ENCODE data around the gene ELF4. TPM values are rescaled to one million over a fixed set of nuclear protein-coding genes. Genes with fewer than 3 reads are reported as not detected.
A peak's percentile ranks its signal among the peaks of the same experiment; 100 is the strongest.

Gene ELF4
- total and polyA plus RNA-seq, 4 experiments from 2014 or later, result 7.4 to 31.3 (median 24.2) TPM

GRCh38 chrX:130030826-130031225 lies 79.5 kb downstream of the ELF4 start:
- peaks cover 0 to 2% (median under 1%) of the 10 kb centered on the region in 4 donors for H3K4me1 Mint-ChIP-seq
- ChIA-PET POLR2A (ENCODE audit: partially characterized antibody) (no interaction called here), CTCF (ENCODE audit: partially characterized antibody) (interaction anchor here (2.2 kb wide), 1 partner anchor 105 kb away, joined by 12 read pairs; no protein-coding TSS in a partner anchor)
- H3K9me3 Mint-ChIP-seq, result no peaks in the 10 kb centered on the region
- Histone ChIP-seq H3K36me3 (ENCODE audit: insufficient read depth, low read length) (peaks cover 6% of the 10 kb centered on the region), H3K27me3 (ENCODE audit: insufficient read depth, low read length) (no peaks in the 10 kb centered on the region), H3K27ac (ENCODE audit: low read depth, low read length) (no peak overlapping the region), H3K9me3 (ENCODE audit: control insufficient read depth in 1 of 2, low read length in 2 of 2) (no peaks in the 10 kb centered on the region), H3K4me3 (ENCODE audit: low read length in 2 of 2) (no peak overlapping the region), H3K4me1 (ENCODE audit: insufficient read depth, low read length) (no peaks in the 10 kb centered on the region)
- no peak overlapping the region for H3K4me3 Mint-ChIP-seq
- no peaks in the 10 kb centered on the region for H3K27me3 Mint-ChIP-seq
- no peak for DNase-seq
- peaks cover 17 to 28% of the 10 kb centered on the region in 2 donors for H3K36me3 Mint-ChIP-seq
- no peak overlapping the region for H3K27ac Mint-ChIP-seq
- intact Hi-C loops (cut with micrococcal nuclease), result no loop called here

- H3K27ac ChIP-seq (ENCODE audit: low read depth, low read length), result no peak overlapping the region
- POLR2A ChIA-PET (ENCODE audit: partially characterized antibody), result interaction anchor here (1.2 to 1.4 kb wide), 2 partner anchors 97 to 103 kb away, joined by 8 to 11 read pairs; no protein-coding TSS in a partner anchor
- H3K9me3 ChIP-seq (ENCODE audit: control insufficient read depth in 1 of 2, low read length in 2 of 2), result no peaks in the 10 kb centered on the region
- CTCF ChIA-PET (ENCODE audit: partially characterized antibody), result interaction anchor here (0.9 to 8.0 kb wide), 26 partner anchors 9 to 423 kb away, joined by 3 to 291 read pairs (median 4); partner anchors contain the start of gene UTP14A
- Mint-ChIP-seq H3K4me3 (no peak overlapping the region), H3K4me1 (peaks cover 10 to 16% (median 12%) of the 10 kb centered on the region in 4 donors), H3K27ac (peak overlapping the region in 1 of 7 donors; percentile 60), H3K9me3 (no peaks in the 10 kb centered on the region), H3K27me3 (no peaks in the 10 kb centered on the region), H3K36me3 (peaks cover 15 to 27% of the 10 kb centered on the region in 2 donors)
- no peaks in the 10 kb centered on the region for H3K27me3 ChIP-seq (ENCODE audit: insufficient read depth, low read length)
- H3K4me3 ChIP-seq (ENCODE audit: low read length in 2 of 2), result no peak overlapping the region
- H3K4me1 ChIP-seq (ENCODE audit: insufficient read depth, low read length), result peaks cover 12% of the 10 kb centered on the region
- intact Hi-C loops (cut with micrococcal nuclease), result loop anchor here (1.0 to 10.0 kb wide), 4 partner anchors 33 to 393 kb away; no protein-coding TSS in a partner anchor
- peaks cover 13% of the 10 kb centered on the region for H3K36me3 ChIP-seq (ENCODE audit: insufficient read depth, low read length)
- DNase-seq, result peak; percentile 16 to 52 (median 37)
These were observed 82.1 kb downstream of the ELF4 start for GRCh38 chrX:130028196-130028595.

- H3K4me3 Mint-ChIP-seq, result no peak overlapping the region
- ChIA-PET CTCF (ENCODE audit: partially characterized antibody) (interaction anchor here (0.7 to 8.0 kb wide), 25 partner anchors 9 to 422 kb away, joined by 3 to 291 read pairs (median 4); partner anchors contain the start of gene UTP14A), POLR2A (ENCODE audit: partially characterized antibody) (interaction anchor here (1.2 to 1.4 kb wide), 2 partner anchors 96 to 102 kb away, joined by 8 to 11 read pairs; no protein-coding TSS in a partner anchor)
- peaks cover 13% of the 10 kb centered on the region for H3K36me3 ChIP-seq (ENCODE audit: insufficient read depth, low read length)
- no peaks in the 10 kb centered on the region for H3K9me3 ChIP-seq (ENCODE audit: control insufficient read depth in 1 of 2, low read length in 2 of 2)
- H3K4me1 ChIP-seq (ENCODE audit: insufficient read depth, low read length), result peaks cover 12% of the 10 kb centered on the region
- H3K27ac Mint-ChIP-seq, result no peak overlapping the region
- H3K27me3 ChIP-seq (ENCODE audit: insufficient read depth, low read length), result no peaks in the 10 kb centered on the region
- DNase-seq, result no peak
- H3K9me3 Mint-ChIP-seq, result no peaks in the 10 kb centered on the region
- H3K27ac ChIP-seq (ENCODE audit: low read depth, low read length), result no peak overlapping the region
- intact Hi-C loops (cut with micrococcal nuclease), result loop anchor here (10.0 kb wide), 1 partner anchor 393 kb away; no protein-coding TSS in a partner anchor
- peaks cover 10 to 16% (median 12%) of the 10 kb centered on the region in 4 donors for H3K4me1 Mint-ChIP-seq
- no peak overlapping the region for H3K4me3 ChIP-seq (ENCODE audit: low read length in 2 of 2)
- peaks cover 15 to 30% of the 10 kb centered on the region in 2 donors for H3K36me3 Mint-ChIP-seq
- H3K27me3 Mint-ChIP-seq, result no peaks in the 10 kb centered on the region
These were observed 82.7 kb downstream of the ELF4 start for GRCh38 chrX:130027569-130027968.

GRCh38 chrX:130025256-130025655 lies 85.0 kb downstream of the ELF4 start:
- intact Hi-C loops (cut with micrococcal nuclease), result loop anchor here (2.0 to 10.0 kb wide), 2 partner anchors 42 to 390 kb away; partner anchors contain the start of gene BCORL1
- peaks cover 13% of the 10 kb centered on the region for H3K36me3 ChIP-seq (ENCODE audit: insufficient read depth, low read length)
- no peak for DNase-seq
- CTCF ChIA-PET (ENCODE audit: partially characterized antibody), result interaction anchor here (0.9 to 8.0 kb wide), 2 partner anchors 13 to 100 kb away, joined by 4 to 291 read pairs; no protein-coding TSS in a partner anchor
- POLR2A ChIA-PET (ENCODE audit: partially characterized antibody), result interaction anchor here (1.4 kb wide), 1 partner anchor 72 kb away, joined by 4 read pairs; no protein-coding TSS in a partner anchor
- no peak overlapping the region for H3K4me3 ChIP-seq (ENCODE audit: low read length in 2 of 2)
- H3K27me3 ChIP-seq (ENCODE audit: insufficient read depth, low read length), result no peaks in the 10 kb centered on the region
- no peak overlapping the region for H3K27ac ChIP-seq (ENCODE audit: low read depth, low read length)
- H3K27me3 Mint-ChIP-seq, result no peaks in the 10 kb centered on the region
- no peaks in the 10 kb centered on the region for H3K9me3 ChIP-seq (ENCODE audit: control insufficient read depth in 1 of 2, low read length in 2 of 2)
- no peaks in the 10 kb centered on the region for H3K9me3 Mint-ChIP-seq
- no peak overlapping the region for H3K4me3 Mint-ChIP-seq
- H3K27ac Mint-ChIP-seq, result peak overlapping the region in 1 of 7 donors; percentile 36
- peaks cover 15 to 26% of the 10 kb centered on the region in 2 donors for H3K36me3 Mint-ChIP-seq
- H3K4me1 Mint-ChIP-seq, result peaks cover 8 to 16% (median 12%) of the 10 kb centered on the region in 4 donors
- peaks cover 12% of the 10 kb centered on the region for H3K4me1 ChIP-seq (ENCODE audit: insufficient read depth, low read length)

- peaks cover 12% of the 10 kb centered on the region for H3K4me1 ChIP-seq (ENCODE audit: insufficient read depth, low read length)
- intact Hi-C loops (cut with micrococcal nuclease), result loop anchor here (1.0 to 10.0 kb wide), 3 partner anchors 41 to 389 kb away; partner anchors contain the start of gene BCORL1
- Mint-ChIP-seq H3K36me3 (peaks cover 15 to 29% of the 10 kb centered on the region in 2 donors), H3K4me3 (peak overlapping the region in 6 of 8 donors; percentile 22 to 72 (median 58)), H3K27ac (peak overlapping the region; percentile 75 to 91 (median 82)), H3K9me3 (peaks cover 0 to 2% (median 0%) of the 10 kb centered on the region in 8 donors), H3K4me1 (peaks cover 8 to 16% (median 12%) of the 10 kb centered on the region in 4 donors), H3K27me3 (no peaks in the 10 kb centered on the region)
- no peaks in the 10 kb centered on the region for H3K27me3 ChIP-seq (ENCODE audit: insufficient read depth, low read length)
- CTCF ChIA-PET (ENCODE audit: partially characterized antibody), result interaction anchor here (0.9 to 8.0 kb wide), 4 partner anchors 33 to 98 kb away, joined by 3 to 291 read pairs (median 4); no protein-coding TSS in a partner anchor
- DNase-seq, result peak; percentile 81 to 87 (median 83)
- POLR2A ChIA-PET (ENCODE audit: partially characterized antibody), result interaction anchor here (1.2 to 2.2 kb wide), 5 partner anchors 42 to 99 kb away, joined by 4 to 7 read pairs (median 4); no protein-coding TSS in a partner anchor
- H3K36me3 ChIP-seq (ENCODE audit: insufficient read depth, low read length), result peaks cover 13% of the 10 kb centered on the region
- H3K27ac ChIP-seq (ENCODE audit: low read depth, low read length), result no peak overlapping the region
- H3K4me3 ChIP-seq (ENCODE audit: low read length in 2 of 2), result no peak overlapping the region
- H3K9me3 ChIP-seq (ENCODE audit: control insufficient read depth in 1 of 2, low read length in 2 of 2), result no peaks in the 10 kb centered on the region
These were observed 86.2 kb downstream of the ELF4 start for GRCh38 chrX:130024127-130024526.

GRCh38 chrX:130020661-130021324 lies 89.5 kb downstream of the ELF4 start:
- no peak for DNase-seq
- Histone ChIP-seq H3K9me3 (ENCODE audit: control insufficient read depth in 1 of 2, low read length in 2 of 2) (no peaks in the 10 kb centered on the region), H3K4me3 (ENCODE audit: low read length in 2 of 2) (no peak overlapping the region), H3K4me1 (ENCODE audit: insufficient read depth, low read length) (peaks cover 12% of the 10 kb centered on the region), H3K36me3 (ENCODE audit: insufficient read depth, low read length) (peaks cover 7% of the 10 kb centered on the region), H3K27me3 (ENCODE audit: insufficient read depth, low read length) (no peaks in the 10 kb centered on the region), H3K27ac (ENCODE audit: low read depth, low read length) (no peak overlapping the region)
- no peak overlapping the region for H3K4me3 Mint-ChIP-seq
- H3K4me1 Mint-ChIP-seq, result peaks cover 8 to 20% (median 11%) of the 10 kb centered on the region in 4 donors
- POLR2A ChIA-PET (ENCODE audit: partially characterized antibody), result no interaction called here
- peak overlapping the region in 2 of 7 donors; percentile 13 to 29 for H3K27ac Mint-ChIP-seq
- H3K9me3 Mint-ChIP-seq, result peaks cover 0 to 2% (median 0%) of the 10 kb centered on the region in 8 donors
- H3K36me3 Mint-ChIP-seq, result peaks cover 4 to 32% of the 10 kb centered on the region in 2 donors
- CTCF ChIA-PET (ENCODE audit: partially characterized antibody), result interaction anchor here (5.9 kb wide), 1 partner anchor 95 kb away, joined by 29 read pairs; no protein-coding TSS in a partner anchor
- intact Hi-C loops (cut with micrococcal nuclease), result loop anchor here (10.0 kb wide), 1 partner anchor 386 kb away; no protein-coding TSS in a partner anchor
- H3K27me3 Mint-ChIP-seq, result no peaks in the 10 kb centered on the region

Data from CD4-positive, alpha-beta memory T cell (primary cell).